ENCODE measurements around the gene CRB3.

CRB3 gene

DNA sequence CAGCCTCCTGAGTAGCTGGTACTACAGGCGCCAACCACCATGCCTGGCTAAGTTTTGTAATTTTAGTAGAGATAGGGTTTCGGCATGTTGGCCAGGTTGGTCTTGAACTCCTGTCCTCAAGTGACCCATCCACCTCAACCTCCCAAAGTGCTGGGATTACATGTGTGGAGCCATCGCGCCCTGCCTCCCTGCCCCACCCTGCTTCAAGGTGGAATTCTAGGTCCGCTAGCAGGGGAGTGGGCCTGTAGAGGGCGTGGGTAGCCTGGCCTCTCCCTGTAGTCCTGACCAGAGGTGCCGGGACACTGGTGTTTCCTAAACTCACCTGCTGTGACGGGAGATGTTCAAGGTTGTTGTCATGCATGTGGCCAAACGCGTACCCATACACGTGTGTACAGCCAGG, 30.9 kb upstream of the CRB3 start:
- no peak for DNase-seq (ENCODE audit: low read depth, low spot score)

GRCh38 chr19:6433663-6434062, 30.4 kb upstream of the CRB3 start, which contains the start of gene SLC25A41:
TSS of gene SLC25A41 (minus strand) at chr19:6433763. CDS start at chr19:6433693, 70 bp downstream.
- no peak for DNase-seq (ENCODE audit: low read depth, low spot score)

GRCh38 chr19:6439743-6440142, 24.3 kb upstream of the CRB3 start:
- DNase-seq (ENCODE audit: low read depth, low spot score): no peak

GRCh38 chr19:6440905-6441304, 23.2 kb upstream of the CRB3 start:
- DNase-seq (ENCODE audit: low read depth, low spot score): no peak

GRCh38 chr19:6442087-6442688, 21.9 kb upstream of the CRB3 start:
- no peak for DNase-seq (ENCODE audit: low read depth, low spot score)

DNA sequence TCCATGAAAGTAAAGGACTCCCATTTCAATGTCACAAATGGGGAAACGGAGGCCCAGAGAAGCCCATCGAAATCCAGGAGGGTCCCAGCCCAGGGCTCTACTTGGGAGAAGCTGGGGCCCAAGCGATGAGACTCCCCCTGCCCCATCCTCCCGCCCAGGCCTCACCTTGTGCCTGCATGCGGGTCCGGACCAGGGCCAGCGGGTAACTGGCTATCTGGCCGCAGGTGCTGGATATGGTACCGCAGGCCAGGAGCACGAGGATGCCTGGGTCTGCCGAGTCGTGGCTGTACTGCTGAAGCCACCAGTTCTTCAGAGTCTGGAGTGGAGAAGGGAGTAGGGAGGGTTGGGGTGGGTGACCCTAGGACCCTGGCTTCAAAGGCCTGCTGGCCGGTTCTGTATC, 20.1 kb upstream of the CRB3 start:
- DNase-seq (ENCODE audit: low read depth, low spot score): no peak

GRCh38 chr19:6446452-6446851, 17.6 kb upstream of the CRB3 start:
- no peak for DNase-seq (ENCODE audit: low read depth, low spot score)

GRCh38 chr19:6448045-6448444, 16.0 kb upstream of the CRB3 start:
- no peak for DNase-seq (ENCODE audit: low read depth, low spot score)

DNA sequence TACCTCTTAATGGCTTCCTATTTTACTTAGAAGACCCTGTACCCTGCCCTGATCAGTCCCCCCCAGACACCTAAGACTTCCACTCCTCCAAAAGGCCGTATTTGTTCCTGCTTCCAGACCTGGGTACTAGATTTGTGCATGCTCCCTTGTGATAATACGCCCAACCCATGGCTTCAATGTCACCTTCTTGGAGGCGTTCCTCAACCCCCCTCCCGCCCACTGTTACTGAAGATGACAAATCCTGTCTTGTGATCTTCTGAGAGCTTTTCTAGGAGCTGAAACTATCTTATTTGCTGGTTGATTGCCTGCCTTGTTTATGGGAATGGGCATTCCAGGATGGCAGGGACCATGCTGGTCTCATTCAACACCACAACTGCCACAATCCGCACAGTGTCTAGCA, 13.9 kb upstream of the CRB3 start:
- no peak for DNase-seq (ENCODE audit: low read depth, low spot score)

GRCh38 chr19:6451583-6452222, 12.4 kb upstream of the CRB3 start:
- DNase-seq (ENCODE audit: low read depth, low spot score): no peak

GRCh38 chr19:6452223-6452614, 11.9 kb upstream of the CRB3 start:
- DNase-seq (ENCODE audit: low read depth, low spot score): no peak

GRCh38 chr19:6452899-6453298, 11.2 kb upstream of the CRB3 start:
- no peak for DNase-seq (ENCODE audit: low read depth, low spot score)

- DNase-seq (ENCODE audit: low read depth, low spot score): no peak
Observed at GRCh38 chr19:6453951-6454565, 10.0 kb upstream of the CRB3 start.

- DNase-seq (ENCODE audit: low read depth, low spot score): no peak
Observed at GRCh38 chr19:6455924-6456323, 8.1 kb upstream of the CRB3 start.

DNA sequence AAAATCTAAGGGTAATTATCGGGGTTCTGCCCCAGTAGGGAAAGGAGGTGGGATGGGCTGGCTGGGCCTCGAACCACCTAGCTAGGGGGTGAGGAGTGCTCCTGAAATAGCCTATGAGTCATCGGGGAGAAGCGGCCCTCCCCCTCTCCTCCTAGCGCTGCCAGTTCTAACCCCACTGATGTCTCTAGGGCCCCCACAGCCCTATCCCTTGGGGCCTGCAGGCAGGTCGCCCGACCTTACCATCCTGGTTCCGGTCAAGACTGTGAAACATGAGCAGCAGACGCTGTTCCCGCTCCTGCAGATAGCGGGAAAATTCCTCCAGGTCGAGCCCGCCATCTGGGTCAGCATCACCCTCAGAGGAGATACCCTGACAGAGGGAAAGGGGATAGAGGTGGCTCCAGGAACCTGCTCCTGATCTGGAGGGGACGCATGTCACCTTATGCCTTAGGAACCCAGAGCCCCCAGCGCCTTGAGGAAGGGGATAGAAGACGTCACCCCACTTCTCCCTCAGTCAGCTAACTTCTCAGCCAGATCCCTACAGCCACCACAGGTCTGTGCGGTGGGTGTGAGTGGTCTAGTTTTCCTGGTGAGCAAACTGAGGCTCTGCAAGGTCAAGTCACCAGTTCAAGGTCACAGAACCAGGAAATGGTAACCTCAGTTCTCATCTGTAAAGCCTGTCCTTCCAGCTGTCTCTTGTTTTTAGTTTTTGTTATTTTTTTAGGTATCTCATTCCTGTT, 5.9 kb upstream of the CRB3 start:
- DNase-seq (ENCODE audit: low read depth, low spot score): no peak

GRCh38 chr19:6458695-6459261, 5.3 kb upstream of the CRB3 start:
- DNase-seq (ENCODE audit: low read depth, low spot score): peak; percentile 18

- no peak for DNase-seq (ENCODE audit: low read depth, low spot score)
Observed at GRCh38 chr19:6459262-6460098, 4.6 kb upstream of the CRB3 start, which contains the start of gene SLC25A23. TSS of gene SLC25A23 (minus strand) at chr19:6459792. CDS start at chr19:6459628, 164 bp downstream.

DNA sequence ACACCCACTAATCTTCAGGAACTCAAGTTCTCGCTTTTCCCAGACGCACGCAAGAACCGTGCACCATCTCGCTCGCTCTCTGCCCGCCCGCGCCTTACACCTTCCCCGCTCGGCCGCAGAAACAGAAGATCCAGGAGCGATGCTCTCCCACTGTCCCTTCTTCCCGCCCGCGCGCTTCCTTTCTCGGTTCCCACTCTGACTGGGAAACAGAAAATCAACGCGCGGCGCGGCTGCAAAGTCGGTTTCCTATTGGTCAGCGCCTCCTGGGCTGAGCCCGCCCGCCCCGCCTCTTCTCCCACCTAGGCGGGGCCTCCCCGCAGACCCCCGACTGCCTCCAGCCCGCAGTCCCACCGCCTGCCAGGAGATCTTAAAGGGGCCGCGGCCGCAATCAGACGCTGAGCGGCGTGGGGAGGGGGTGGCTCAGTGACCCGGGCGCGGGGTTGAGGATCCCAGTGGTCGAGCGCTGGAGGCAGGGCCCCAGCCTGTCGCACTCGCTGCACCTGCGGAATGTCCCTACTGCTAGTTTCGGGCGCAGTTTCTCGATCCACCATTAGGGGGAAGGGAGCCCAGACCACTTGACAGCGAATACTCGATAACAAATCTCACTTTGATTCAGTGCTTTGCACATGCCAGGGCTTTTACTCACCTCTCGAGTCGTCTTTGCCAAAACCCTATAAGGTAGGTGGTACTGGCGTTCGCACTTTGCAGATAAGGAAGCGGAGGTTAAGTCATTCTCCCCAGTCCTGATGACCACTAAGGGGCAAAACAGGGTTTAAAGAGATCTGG, 3.8 kb upstream of the CRB3 start:
- DNase-seq (ENCODE audit: low read depth, low spot score): peak; percentile 98

- no peak for DNase-seq (ENCODE audit: low read depth, low spot score)
Observed at GRCh38 chr19:6465006-6465405, 935 bp downstream of the CRB3 start.

- DNase-seq (ENCODE audit: low read depth, low spot score): no peak
Observed at GRCh38 chr19:6465663-6466062, 1.6 kb downstream of the CRB3 start.

Measured in ELF-1 (cell line).